EH (cell line): ENCODE results near the gene DSCAML1.

ENCODE experiments used
- DNase-seq: peaks from one replicate; pipeline ENCODE4 v3.0.0-alpha.2; 2015; ENCODE audit warnings: low read depth

Gene DSCAML1

GRCh38 chr11:117634756-117635603 lies 162.0 kb downstream of the DSCAML1 start:
- peak; percentile 15 for DNase-seq

DNA sequence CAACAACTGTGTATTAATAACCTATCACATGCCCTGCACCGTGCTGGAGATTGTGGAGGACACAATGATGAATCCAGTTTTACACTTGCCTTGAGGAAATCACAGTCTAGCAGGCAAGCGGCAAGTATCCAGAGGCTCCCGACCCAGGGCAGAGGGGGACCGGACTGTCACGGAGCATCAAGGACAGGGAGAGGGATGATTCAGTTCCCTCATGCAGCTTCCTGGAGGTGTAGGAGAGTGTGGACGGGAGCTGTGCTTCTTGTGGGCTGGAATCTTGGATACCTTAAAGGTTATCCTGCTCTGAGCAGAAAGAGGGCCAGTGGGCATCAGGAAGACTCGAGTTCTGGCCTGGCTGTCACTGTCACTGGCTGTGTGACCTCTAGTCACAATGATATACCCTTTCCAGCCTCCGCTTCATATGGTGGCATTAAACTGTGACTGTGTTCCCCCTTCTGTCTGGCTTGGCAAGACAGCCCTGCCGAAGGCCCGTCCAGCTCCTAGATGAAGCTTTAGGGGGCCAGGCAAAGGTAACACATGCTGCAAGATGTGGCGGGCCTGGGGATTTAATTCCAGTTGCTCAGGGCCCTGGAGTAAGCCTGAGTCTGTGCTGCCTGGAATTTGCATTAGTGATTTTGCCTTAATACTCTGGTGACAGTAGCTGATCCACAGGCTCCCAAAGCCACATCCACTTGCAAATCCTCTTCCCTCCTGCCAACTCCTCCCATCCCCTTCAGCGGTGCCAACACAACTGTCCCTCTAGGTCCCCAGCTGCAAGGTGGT lies 162.8 kb downstream of the DSCAML1 start:
- no peak for DNase-seq

DNA sequence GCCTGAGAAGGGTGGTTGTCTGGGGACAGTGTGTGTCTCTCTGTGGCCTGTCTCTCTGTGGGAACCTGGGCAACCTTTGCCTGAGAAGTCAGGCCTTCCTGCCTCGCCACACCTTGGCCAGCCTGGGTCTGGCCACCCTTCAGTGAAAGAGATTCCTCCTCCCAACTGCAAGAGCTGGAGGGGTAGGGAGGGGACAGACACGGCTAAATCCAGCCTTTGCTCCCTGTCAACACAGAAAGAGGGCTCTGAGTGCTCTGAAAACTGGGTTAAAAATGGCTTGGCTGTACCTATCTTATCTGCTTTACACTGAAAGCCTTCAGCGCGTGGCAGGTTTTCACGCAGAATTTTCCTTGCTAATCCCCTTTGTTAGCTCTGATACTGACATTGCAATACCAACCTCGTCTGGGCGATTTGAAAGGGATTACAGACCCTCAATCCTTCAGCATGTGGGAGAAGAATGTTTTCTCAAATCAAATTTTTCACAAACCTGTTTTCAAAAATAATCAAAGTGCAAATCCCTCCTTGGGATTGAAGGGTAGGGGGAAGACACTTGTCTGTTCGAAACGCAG lies 163.7 kb downstream of the DSCAML1 start:
- no peak for DNase-seq

- no peak for DNase-seq
These were observed 164.7 kb downstream of the DSCAML1 start for GRCh38 chr11:117632306-117632705.

GRCh38 chr11:117631336-117632140 lies 165.5 kb downstream of the DSCAML1 start:
- no peak for DNase-seq

GRCh38 chr11:117629891-117630538 lies 167.0 kb downstream of the DSCAML1 start:
- no peak for DNase-seq

GRCh38 chr11:117629146-117629545 lies 167.9 kb downstream of the DSCAML1 start:
- no peak for DNase-seq

- DNase-seq = no peak
These were observed 169.8 kb downstream of the DSCAML1 start for GRCh38 chr11:117627259-117627658.

GRCh38 chr11:117626576-117626975 lies 170.4 kb downstream of the DSCAML1 start:
- DNase-seq = no peak

- no peak for DNase-seq
These were observed 171.8 kb downstream of the DSCAML1 start for GRCh38 chr11:117625237-117625636.

GRCh38 chr11:117623831-117624271 lies 173.2 kb downstream of the DSCAML1 start:
- DNase-seq = no peak

- DNase-seq = peak; percentile 18
These were observed 175.8 kb downstream of the DSCAML1 start for GRCh38 chr11:117621226-117621625.

DNA sequence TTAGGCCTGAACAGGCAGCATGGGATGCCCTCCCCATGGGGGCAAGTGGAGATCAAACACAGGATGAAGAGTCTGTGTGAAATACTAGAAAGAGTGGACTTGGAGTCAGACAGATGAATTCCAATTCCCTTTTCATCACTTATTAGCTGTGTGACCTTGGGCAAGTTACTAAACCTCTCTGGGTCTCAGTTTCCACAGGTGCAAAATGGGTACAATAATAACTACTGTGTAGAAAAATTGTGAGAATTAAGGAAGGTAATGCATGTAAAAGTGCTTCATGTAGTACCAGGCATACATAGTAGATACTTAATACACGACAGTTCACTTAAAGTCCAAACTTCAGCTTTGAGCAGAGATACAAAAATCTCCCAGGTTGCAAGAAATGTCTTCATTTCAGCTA lies 176.4 kb downstream of the DSCAML1 start:
- DNase-seq = no peak

DNA sequence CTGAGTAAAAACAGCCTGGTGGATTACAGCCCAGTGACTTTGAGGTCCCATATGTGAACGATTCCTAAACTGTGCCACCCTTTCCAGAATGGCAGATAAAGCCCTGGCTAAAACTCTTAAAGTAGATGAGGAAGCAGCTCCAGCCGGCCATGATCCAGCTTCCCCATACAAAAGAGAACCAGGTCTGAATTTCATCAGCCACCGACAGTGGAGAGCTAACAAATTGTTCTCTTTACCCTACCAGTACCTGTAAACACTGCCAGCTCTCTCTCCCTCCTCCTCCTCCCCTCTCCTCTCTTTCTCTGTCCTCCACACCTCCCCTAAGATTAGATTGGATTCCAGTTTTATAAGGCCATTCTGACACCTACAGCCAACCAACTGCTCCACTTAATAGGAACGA lies 176.9 kb downstream of the DSCAML1 start:
- no peak for DNase-seq

DNA sequence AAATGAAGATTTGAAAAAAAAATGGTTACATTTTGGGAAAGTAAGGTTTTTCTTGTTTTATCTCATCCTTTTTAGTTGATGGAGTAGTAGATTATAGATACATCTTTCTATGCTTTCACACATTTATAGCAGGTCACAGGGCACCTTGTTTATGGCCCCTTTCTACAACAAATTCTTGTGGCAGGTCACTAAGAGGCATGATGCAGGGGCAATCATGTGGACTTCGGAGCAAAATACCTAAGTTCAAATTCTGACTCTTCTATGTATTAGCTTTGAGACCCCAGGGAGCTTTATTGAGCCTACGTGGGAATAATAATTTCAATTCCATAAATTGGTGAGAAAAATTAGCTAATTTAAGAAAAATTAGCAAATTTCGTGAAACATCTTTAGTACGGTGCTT lies 177.4 kb downstream of the DSCAML1 start:
- no peak for DNase-seq

DNA sequence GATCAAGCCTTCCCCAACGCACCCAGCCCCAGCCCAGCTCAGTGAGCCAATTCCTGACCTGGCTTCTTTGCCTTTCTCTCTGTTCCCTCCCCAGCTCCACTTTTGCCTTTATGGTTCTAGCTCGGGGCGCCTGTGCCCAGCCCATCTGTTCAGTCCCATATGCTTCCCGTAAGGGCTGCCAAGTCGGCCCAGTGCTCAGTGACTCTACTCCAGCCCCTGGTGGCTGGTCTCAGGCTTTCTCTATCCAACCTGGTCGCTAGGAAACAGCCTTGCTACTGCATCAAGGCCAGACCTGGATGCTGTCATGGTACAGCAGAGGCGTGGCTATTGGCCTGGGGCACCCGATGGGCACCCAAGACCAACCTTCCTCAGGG lies 178.0 kb downstream of the DSCAML1 start:
- DNase-seq = no peak

DNA sequence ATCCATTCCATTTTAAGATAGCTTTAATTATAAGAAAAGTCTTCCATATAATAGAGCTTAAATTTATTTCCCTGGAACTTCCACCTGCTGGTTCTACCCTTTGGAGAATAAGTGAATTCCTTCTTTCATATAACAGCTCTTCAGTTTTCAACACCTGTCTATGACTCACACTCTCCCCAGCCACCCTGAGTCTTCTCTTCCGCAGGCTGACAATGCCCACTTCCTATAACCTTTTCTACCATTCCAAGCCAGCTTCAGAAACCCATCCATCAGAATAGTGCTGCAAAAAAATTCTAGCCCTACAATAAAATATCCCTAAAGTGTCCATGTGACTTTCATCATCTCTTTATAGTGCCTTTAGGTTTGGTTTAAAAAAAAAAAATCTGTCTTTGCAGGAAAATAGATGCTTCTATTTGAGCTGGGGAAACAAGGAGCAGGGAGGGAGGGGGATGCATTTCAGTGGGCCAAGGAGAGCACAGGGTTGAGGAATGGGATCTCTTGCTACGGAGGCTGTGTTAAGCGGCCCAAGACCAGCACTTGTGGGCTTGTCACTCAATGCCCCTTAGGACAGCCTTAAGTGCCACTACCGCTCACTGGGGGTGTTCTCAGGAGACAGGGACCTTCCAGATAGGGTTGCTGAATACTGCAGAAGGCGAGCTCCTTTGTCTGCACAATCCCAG lies 178.6 kb downstream of the DSCAML1 start:
- no peak for DNase-seq

DNA sequence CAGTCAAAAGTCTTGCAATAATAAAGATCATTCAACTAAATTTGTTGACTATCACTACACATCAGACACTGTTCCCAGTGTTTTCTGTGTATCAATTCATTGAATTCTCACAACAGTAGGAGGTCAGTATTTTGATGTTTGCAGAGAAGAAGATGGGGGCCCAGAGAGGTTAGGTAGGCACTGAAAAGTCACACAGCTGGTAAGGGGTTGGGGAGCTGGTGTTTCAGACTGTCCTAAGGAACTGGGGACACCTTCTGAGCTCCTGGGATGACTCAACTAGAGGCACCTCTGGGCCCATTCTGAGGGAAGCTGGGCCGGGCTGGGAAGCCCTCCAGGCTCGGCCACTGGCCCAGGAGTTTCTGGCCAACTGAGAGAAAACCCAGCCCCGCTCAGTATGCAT lies 180.0 kb downstream of the DSCAML1 start:
- no peak for DNase-seq

DNA sequence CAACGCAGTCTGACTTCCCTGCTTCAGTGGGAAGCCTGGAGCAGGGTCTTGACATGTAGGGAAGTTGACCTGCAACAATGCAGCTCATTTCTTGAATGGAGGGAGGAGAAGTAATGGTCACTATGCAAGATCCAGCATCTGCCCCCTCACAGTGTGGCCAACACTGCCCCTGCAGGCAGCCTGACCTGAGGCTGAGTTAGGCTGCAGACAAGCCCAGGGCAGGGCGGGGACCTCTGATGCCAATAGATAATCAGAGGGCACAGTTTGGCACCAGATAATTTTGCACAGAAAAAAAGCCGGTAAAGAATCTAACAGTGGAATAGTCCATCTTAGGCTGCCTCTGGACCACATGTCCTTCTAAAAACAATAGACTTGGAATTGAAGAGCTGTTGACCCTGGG lies 182.3 kb downstream of the DSCAML1 start:
- no peak for DNase-seq

DNA sequence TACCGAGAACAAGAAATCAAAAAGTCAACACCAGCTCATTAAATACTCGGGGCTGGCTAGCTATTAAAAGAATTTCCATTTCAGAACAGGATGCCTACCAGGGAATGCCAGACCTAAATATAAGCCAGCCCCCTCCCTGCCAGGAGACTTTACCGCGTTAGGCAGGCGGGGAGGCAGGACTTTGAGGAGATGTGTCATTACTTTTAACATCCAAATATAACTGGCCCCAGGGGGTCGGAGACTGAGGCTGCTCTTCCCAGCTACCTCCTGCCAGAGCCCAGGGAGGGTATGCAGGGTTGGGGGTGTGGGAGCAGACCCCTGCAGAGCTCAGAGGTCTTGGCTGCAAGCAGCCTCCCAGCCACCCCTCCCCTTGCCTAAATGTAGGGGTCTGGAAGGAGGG lies 183.5 kb downstream of the DSCAML1 start:
- no peak for DNase-seq

- no peak for DNase-seq
These were observed 184.8 kb downstream of the DSCAML1 start for GRCh38 chr11:117612177-117612576.
